ENCODE results near the gene PDGFRB.

PDGFRB gene

DNA sequence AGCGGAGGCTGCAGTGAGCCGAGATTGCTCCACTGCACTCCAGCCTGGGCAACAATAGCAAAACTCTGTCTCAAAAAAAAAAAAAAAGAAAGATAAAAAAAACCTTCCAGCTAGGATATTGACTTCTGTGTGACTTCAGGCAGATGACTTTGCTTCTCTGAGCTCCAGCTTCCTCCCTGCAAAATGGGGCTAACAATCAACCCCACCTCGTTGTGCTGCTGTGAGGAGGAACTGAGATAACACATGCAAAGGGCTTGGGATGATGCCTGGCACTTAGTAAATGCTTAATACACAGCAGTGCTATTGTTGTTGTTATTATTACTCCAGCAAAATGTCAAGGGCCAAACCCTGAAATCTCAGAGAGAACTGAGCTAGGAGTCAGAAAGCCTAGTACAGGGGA is 7.4 kb upstream of the PDGFRB start:
- DNase-seq (ENCODE audit: low read depth): no peak

DNA sequence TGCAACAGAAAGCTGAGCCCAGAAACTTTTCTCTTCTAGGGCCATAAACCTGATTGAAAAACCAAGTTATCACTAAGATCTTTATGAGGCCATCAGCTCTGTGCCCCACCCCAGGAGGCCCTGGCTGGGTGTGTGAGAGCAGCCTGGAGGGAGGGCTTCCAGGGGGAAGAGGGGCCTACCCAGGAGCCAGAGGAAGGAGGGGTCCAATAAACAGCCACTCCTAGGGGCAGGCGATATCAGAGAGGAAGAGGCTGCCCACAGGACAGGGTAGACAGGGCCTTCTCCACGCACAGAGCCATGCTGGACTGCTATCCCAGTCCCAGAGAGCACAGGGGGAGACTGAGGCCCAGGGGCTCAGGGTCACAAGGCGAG is 6.5 kb upstream of the PDGFRB start:
- no peak for DNase-seq (ENCODE audit: low read depth)

DNA sequence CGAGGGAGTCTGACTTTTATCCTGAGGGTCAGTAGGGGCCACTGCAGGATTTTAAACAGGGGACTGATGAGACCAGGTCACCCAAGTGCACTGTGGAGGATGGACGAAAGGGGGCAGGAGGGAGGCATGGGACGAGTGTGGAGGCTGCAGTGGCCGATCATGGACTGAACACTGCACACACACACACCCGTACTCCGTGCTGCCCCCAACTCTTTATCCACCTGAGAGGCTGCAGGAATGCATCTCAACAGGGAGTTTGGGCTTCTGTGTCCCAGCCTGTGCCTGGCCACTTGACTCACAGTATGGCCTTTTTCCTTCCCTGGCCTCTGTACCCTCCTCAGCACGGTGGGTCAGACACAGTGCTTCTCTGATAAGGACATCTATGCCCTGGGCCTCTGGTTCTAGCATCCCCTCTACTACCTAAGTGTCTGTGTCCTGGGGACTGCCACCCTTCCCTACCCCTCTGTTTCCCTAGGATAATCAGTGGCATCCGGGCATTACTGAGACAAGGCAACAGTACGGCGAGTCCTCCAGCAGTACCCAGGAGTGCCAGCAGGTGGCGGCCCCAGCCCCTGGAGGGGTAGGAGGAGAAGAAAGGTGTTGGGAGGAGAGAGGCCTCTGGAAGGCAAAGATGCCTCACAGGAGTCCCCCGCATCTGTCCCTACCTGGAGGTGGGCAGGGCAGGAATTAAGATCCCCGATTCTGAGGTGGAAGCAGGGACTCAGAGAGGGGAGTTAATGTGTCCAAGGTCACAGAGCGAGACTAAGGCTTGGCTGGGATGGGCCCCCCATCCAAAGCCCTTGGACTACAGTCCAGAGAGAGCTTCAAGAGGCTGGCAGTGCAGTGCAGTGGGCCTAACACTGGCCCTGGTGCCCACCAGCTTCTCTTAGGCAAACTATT is 5.8 kb upstream of the PDGFRB start:
- DNase-seq (ENCODE audit: low read depth): no peak

DNA sequence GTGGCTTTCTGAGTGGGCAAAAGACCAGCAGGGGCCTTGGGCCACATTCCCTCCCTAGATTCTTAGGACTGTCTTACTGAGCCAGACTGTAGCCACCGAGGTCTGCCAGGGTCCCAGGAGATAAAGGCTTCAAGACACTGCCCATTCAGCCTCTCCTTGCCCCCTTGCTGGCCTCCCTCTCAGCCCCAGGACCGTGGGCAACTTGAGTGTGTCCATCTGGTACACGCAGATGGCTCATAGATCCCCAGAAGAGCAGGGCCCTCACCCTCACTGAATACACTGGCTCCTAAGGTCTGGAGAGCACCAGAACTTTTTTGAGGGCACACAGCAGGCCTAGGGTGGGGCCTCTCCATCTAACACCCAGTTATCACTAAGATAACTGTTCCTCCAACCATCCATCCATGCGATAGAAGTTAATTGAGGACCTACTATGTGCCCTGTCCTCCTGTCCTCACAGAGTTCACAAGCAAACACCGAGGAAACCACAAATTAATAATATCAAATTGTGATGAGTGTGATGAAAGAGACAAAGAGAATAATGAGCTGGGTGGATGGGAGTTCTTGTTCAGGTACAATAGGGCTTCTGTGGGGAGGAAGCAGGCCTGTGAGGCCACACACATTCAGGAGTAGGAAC is 4.9 kb upstream of the PDGFRB start:
- no peak for DNase-seq (ENCODE audit: low read depth)

DNA sequence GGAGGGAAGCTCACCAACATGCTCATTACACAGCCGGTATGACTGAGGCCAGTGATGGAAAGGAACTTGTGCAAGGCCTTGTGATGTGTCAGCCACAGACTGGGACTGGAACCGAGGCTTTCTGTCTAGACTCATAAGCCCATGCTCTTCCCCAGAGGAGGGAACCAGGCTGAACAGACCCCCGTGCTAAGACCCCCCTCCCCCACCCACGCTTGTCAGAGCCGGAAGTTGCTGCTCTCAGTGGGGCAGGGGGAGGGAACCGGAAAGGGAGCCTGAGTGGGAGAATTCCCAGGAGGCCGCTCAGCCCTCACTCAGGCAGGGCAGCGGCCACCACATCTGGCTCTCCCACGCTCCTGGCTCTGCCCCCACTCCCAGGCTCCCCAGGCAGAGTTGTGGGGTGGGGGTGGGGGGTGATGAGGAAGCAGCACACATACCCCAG is 4.1 kb upstream of the PDGFRB start:
- DNase-seq (ENCODE audit: low read depth): no peak

DNA sequence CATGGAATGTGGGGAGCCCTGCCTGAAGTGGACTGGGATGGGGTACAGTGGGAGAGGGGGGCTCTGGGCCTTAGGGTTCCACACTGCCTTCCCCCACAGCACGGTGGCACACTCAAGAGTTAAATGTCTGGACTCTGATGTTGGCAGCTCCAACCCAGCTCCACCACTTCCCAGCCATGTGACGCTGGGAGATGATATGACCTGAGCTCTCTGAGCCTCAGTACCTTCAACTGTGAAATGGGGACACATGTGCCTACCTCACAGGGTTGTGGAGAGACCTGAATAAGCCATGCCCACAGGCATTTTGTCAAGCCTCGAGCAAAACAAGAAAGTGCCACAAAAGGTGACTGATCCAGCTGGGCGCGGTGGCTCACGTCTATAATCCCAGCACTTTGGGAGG is 3.4 kb upstream of the PDGFRB start:
- no peak for DNase-seq (ENCODE audit: low read depth)

DNA sequence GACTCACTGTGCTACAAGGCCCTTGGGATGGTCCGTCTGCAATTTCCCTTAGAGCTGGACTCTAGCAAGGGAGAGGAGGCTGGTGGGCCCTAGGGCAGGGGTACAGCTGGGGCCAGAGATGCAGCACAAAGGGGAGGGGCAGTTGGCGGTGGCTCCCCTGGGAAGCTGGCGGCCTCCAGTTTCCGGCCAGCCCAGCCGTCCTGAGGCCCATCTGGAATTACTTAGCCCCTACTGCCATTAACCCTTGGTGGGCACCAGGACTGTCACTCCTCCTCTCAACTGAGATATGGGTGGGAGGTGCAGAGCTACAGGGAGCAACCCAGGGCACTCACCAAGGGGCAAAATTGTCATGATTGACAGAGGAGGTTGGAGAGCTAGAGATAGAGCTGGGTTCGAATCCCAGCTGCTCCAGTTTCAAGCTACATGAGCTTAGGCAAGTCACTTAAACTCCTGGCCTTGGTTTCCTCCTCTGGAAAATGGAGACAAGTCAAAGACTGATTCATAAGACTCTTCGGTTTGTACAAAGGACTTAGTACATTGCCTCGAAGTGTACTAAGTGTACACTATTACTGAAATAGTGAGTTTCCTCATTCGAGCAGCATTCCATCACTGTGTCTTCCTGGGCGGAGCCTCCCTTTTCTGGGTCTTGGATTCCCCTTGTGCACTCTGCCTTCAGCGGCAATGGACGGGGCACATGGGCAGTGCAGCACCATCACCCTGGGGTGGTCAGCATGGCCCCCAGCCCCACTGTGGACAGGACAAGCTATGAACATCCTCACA is 2.7 kb upstream of the PDGFRB start:
- DNase-seq (ENCODE audit: low read depth): no peak

DNA sequence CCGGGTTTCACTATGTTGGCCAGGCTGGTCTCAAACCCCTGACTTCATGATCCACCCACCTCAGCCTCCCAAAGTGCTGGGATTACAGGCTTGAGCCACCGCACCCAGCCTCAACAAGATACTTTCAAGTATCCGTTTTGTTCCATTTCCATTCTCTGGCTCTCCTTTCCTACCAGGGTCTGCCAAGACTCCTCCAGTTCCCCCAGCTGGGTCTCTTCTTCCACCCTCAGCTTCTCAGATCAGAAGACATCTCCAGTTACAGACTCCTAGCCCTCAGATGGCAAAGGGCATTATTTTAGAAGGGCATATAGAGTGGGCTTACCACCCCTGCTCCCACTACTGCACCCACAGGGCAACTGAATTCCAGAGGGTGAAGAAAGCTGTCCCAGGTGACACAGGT is 1.5 kb upstream of the PDGFRB start:
- no peak for DNase-seq (ENCODE audit: low read depth)

DNA sequence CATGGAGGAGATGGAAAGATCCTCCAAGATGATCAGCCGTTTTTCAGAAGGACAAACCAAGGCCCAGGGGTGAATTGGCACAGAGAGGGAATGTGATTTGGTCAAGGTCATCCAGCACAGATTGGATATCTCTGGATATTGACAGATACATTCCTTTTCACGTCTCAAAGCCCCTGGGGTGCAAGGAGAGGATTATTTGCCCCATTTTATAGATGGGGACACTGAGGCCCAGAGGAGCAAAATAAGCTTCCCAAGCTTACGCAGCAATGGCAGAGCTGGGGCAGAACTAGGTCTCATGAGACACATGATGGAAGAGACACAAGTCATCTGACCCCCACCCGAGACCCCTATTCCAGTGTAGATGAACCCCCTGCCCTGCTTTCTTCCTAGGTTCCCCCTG is 895 bp upstream of the PDGFRB start:
- DNase-seq (ENCODE audit: low read depth): no peak

DNA sequence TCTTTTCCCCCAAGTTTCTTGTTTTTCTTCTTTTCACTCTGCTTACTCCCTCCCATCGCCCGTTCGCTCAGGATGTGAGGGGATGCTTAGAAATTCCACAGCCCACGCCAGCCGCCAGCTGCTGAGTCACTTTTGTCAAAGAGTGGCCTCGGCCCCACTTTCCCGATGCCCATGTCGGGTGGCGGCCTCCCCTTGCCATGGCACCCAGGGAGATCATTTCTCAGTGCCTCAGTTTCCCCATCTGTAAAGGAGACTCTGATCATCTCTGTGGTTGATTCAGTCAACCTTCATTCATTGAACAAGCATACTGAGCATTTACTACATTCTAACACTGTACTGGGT is 353 bp upstream of the PDGFRB start:
- DNase-seq (ENCODE audit: low read depth): no peak

DNA sequence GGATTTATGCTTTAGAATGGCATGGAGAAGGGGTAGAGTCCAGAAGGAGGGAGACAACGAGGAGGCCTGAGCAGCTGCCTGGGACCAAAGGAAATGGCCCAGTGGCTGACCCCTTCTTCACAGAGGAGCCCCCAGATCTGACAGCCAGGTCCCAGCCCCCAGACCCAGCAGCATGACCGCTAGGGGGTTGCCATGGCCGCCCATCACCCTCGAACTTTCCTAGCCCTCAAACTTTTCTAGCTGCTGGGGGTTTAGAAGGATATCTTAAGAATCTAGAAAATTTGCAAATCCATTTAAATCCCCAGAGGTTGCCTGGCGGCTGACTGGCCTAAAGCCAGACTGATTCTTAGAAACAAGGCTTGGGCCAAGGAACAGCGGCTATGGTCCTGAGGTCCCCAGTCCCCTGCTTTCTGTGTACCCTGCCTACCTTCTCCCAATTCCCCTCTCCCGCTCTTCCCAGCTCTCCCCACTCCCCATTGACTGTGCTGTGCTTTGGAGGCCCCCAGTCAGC is 972 bp downstream of the PDGFRB start:
- DNase-seq (ENCODE audit: low read depth): no peak

DNA sequence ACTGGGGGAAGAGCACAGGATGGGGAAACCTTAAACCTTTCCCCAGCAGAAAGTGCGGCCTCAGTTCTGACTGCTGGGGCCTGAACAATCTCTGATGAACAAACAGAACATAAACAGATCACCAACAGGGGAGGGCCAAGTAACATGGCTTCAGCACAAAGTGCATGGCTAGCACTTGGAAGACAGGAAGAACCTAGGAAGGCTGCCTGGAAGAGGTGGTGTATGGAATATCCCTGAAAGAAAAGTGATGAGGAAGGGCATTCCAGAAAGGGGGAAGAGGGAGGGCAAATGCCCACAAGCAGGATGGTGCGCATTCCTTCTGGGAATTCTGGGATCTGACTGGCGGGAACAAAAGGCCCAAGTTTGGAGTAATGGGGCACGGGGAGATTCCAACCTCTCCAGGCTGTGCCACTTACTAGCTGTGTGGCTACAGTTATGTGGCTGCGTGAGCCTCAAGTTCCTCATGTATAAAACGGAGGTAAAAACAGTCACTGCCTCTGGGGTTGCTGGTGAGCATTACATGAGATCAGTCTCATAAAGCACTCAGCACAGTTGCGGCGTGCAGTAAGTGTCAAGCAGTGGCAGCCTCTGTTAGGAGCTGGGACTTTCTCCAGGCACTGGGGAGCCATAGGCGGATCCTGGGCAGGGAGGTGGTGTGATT is 1.6 kb downstream of the PDGFRB start:
- DNase-seq (ENCODE audit: low read depth): no peak

DNA sequence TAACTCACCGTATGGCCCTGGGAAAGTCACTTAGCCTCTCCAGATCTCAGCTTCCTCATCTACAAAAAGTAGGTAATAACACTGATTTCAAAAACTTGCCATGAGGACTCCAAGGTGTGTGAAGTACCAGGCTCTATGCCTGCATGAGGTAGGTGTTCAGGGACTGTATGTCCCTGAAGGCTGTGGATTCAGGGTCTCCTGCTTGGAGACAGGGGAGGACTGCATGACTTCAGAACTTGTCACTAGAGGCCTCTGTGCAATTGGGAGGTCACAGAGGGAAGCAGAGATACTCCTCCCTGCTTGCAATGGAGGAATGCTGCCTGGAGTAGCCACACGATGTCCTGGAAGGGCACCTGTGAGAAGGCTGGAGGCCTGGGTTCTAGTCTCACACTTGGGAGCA is 2.2 kb downstream of the PDGFRB start:
- DNase-seq (ENCODE audit: low read depth): no peak

DNA sequence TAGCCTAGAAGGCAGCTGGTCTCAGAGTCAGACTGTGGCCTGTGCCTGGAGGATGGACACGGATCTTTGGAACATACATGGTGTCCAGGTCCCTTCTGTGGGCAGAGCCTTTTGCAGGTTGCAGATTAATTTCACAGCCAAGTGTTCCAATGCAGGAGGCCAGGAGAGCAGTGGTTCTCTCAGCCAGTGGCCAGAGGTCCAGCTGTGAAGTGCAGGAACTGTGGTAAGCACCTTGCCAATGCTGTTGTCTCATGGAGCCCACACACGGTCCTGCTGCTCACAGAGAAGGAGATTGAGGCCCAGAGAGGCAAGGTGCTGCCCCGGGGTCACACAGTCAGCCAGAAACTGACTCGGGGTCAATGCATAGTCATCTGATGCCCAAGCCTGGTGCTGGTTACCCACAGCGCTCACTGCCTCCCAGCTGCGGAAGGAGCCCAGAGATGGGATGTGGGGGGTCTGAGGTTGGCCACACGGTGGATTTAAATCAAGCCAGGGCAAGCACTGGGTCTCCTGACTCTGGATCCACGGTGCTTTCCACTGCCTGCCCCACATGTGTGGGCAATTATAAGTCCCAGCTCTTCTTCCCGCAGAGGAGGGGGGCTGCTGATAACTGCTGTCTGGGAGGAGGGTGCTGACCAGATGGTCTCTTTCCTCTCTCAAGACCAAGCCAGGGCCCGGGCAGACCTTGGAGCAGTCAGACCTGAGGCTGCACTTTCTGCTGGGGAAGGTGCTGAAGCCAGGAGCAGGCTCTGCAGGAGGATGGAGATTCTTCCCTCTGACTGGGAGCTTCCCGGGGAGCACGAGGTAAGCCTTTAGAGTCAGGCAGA is 2.8 kb downstream of the PDGFRB start:
- DNase-seq (ENCODE audit: low read depth): no peak

DNA sequence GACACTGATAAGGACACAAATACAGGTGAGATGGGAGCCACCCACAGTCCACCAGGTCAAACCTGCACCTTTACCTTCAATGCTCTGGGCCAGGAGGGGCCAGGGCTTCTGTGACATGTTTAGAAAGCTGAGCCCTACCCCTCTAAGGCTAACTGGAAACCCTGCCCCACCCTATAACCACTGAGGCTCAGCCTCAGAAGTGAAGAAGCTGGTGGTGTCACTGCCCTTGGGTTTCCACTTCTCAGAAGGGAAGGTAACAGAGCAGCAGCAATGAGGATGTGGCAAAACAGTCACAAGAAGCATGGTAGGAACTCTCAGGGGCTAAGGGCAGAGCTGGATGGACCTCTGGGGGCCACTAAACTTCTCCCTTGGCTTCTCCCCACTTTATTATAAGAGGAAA is 6.0 kb downstream of the PDGFRB start:
- DNase-seq (ENCODE audit: low read depth): no peak

DNA sequence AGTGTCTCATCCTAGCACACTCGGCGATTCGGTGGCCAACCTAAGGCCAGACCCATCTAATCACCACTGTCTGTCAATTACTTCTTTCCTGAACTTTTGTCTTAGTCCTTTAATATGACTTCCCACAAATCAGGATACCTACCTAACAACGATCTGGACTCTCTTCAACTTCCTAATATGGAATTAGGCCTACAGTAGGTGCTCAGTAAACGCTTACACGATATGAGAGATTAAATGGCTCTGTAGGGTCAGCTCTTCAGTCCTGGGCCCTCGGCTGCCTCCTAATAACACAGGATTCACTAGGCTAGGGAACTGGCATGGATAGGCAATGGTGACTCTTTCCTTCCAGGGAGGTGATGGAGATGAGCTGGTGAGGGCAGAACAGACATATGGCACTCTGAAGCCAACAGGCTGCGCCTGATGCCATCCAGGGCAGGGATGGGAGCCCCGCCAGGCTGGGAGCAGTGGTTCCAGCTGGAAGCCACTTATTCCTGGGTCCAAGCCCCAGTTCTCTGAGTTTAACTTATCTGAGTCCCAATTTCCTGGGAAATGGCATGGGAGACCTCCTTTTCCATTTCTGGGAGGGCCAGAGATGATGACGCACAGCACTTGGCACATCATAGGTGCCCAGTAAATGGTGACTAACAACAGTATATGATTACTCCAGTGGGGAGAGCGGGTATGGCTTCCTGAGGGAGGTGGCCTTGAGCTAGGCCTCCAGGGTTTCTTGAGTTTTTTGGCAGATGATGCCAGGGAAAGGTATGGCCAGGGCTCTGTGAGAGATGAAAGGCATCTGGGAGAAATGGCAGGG is 7.3 kb downstream of the PDGFRB start:
- no peak for DNase-seq (ENCODE audit: low read depth)

DNA sequence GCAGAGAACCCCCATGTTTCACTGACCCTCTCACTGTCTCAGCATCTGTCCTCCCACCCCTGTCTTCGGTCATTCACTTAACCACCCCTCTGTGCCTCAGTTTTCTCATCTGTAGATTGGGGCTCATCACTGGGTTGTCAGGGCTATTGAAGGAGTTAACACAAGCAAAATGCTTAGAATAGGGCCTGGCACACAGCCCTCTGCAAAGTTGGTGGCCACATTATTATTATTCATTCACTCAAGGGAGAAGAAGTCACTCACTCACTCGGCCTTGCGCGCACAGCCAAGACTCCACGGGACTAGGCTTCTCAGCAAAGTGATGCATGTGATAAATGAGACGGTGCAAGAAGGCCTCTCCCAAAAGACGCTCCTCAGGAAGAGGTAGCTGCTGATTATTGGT is 8.0 kb downstream of the PDGFRB start:
- DNase-seq (ENCODE audit: low read depth): no peak

DNA sequence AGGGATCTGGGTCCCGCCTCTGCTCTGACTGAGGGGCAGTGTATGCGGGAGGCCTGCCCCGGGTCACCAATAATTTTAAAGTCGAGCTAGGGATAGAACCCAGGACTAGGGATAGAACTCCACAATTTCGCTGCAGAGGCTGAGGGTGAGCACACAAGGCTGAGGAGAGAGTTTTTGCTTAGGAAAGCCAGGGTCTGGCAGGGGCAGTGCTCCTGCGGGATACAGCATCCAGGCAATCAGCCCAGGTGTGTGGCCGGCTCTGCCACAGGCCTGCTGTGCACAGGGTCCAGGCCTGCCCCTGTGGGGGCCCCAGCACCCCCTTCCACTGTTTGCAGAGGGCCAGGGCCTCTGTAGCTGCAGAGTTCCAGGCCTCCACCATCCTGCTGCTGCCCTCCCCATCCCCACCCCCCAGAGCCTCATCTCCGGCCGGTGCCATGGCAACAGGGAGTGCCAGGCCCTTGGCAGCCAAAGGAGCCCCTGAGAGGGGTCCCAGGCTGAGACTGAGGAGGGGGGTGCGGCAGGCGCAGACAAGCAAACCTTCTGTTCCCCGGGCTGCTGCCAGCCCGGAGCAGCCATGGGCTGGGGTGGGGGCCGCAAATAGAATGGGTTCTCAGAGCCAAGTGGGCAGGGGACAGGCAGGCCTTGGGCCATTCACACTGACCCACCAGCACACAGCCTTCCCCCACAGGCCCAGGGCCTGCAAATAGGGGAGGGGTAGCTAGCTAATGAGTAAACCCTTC is 8.6 kb downstream of the PDGFRB start:
- DNase-seq (ENCODE audit: low read depth): no peak

DNA sequence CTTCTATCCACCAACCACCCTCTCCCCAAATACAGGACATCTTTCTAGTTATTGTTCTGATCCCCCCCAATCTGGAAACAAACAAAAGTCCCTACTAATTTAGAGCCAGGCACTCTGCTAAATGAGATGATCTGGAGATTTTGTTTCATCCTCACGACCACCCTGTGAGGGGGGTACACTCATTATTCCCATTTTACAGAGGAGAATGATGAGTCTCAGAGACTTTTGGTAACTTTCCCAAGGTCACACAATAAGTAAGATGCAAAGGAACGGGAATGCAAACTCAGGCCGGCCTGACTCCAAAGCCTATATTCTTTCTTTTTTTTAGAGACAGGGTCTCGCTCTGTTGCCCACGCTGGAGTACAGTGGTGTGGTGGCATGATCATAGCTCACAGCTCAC is 9.4 kb downstream of the PDGFRB start:
- DNase-seq (ENCODE audit: low read depth): no peak

DNA sequence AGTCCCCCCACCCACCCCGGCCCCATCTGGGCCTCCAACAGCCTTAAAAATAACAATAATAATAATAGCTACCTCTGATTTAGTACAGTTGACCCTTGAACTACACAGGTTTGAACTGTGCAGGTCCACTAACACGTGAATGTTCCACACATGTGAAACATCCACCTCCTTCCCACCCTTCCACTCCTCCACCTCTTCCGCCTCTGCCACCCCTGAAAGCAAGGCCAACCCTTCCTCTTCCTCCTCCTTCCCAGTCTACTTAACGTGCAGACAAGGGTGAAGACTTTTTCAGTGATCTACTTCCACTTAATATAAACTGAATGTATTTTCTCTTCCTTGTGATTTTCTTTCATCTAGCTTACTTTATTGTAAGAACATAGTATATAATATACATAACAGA is 10.8 kb downstream of the PDGFRB start:
- no peak for DNase-seq (ENCODE audit: low read depth)

All from HS-27A (cell line).